Stomach (tissue), 9 donors: ENCODE data around the gene PRDM16. TPM values are rescaled to one million over a fixed set of nuclear protein-coding genes. Genes with fewer than 3 reads are reported as not detected.

Source experiments
- DNase-seq, 2 donors: peaks; one replicate each; pipeline versions ENCODE4 v3.0.0 to v3.0.0-alpha.2; 2013 to 2019
- H3K27ac ChIP-seq, 5 donors: fragments of 200-600 bp in 4 of 5; sonication (generic) in 4 of 5; one replicate each; pipeline ENCODE4 v1.5.1; 2013 to 2019; ENCODE audit warnings: mild to moderate bottlenecking in 1 of 5, moderate library complexity in 1 of 5
- H3K27me3 ChIP-seq, 3 donors: fragments of 200-600 bp; sonication (generic); one replicate each; pipeline ENCODE4 v1.5.1; 2017 to 2019; ENCODE audit warnings: mixed run types in 1 of 3
- H3K36me3 ChIP-seq, 4 donors: fragments of 200-600 bp; sonication (generic); 1 replicate in 3 of 4; 2 replicates in 1 of 4; pipeline ENCODE4 v1.5.1; 2016 to 2019
- H3K4me1 ChIP-seq, 4 donors: fragments of 200-600 bp; sonication (generic); one replicate each; pipeline ENCODE4 v1.5.1; 2016 to 2019
- H3K4me3 ChIP-seq, 4 donors: fragments of 200-600 bp; sonication (generic) in 3 of 4; one replicate each; pipeline ENCODE4 v1.5.1; 2016 to 2019; ENCODE audit warnings: mild to moderate bottlenecking in 1 of 4
- H3K9me3 ChIP-seq, 4 donors: fragments of 200-600 bp; sonication (generic); one replicate each; pipeline ENCODE4 v1.5.1; 2016 to 2019
- CTCF ChIP-seq, 7 experiments: fragments of 450-650 bp in 4 of 7; fragments of 200-600 bp in 3 of 7; sonication (generic) in 3 of 7; IDR thresholded peaks; one replicate each; pipeline ENCODE4 v1.5.1; 2016 to 2019; ENCODE audit warnings: antibody characterized with exemption in 7 of 7, control low read depth in 2 of 7, mild to moderate bottlenecking in 1 of 7
- EP300 ChIP-seq: sonication (generic); formaldehyde crosslinking; IDR thresholded peaks from one replicate; pipeline ENCODE4 v1.6.1; 2017; ENCODE audit warnings: antibody characterized with exemption
- POLR2A ChIP-seq, 4 donors: fragments of 450-650 bp; IDR thresholded peaks; one replicate each; pipeline ENCODE4 v1.6.1; 2016; ENCODE audit warnings: antibody characterized with exemption in 4 of 4, control low read depth in 2 of 4, mild to moderate bottlenecking in 1 of 4, moderate library complexity in 1 of 4
- POLR2AphosphoS5 ChIP-seq, 3 donors: sonication (generic); formaldehyde crosslinking; IDR thresholded peaks; one replicate each; pipeline ENCODE4 v1.6.1; 2016; ENCODE audit warnings: antibody characterized with exemption in 3 of 3
- WGBS, 5 donors: extraction: QIAGEN DNeasy Blood & Tissue Kit in 3 of 5; methylation state at CpG; one replicate each; pipeline versions ENCODE4 v1.1.5 to v1.1.7; 2013 to 2018; 5-methylcytosine and 5-hydroxymethylcytosine counted together
- intact Hi-C: fragments of 100-400 bp; cut with DNase I; formaldehyde crosslinking; loops from one replicate; pipeline ENCODE4 v1.15.1; 2023; ENCODE audit warnings: low total_unique reads
- polyA plus RNA-seq, 3 donors: library from polyadenylated mRNA; stranded (reverse); fragments of 200-250 nt; gene quantifications; one replicate each; pipeline ENCODE4 v1.2.3, GENCODE V29; 2013
- total RNA-seq, 5 donors: library from RNA; depleted of rRNA; stranded (reverse); fragments of >200 nt; gene quantifications; one replicate each; pipeline versions ENCODE4 v1.1.0 to v1.2.3, GENCODE V29; 2014 to 2016
- donor health status: healthy with polysubstance abuse.
- donor health status: Bipolar disorder and iron deficiency.
- donor health status: healthy.

The PRDM16 gene
- total and polyA plus RNA-seq, 8 donors, result 0.29 to 222 (median 15.8) TPM

- TF ChIP-seq POLR2A (IDR thresholded peaks at IDR 0.05) (no peak), CTCF (IDR thresholded peaks at IDR 0.05) (no peak), POLR2AphosphoS5 (IDR thresholded peaks at IDR 0.05) (no peak), EP300 (no peak)
- 56 to 73% (median 62%) methylated on average over 22 of the region's 22 CpGs for WGBS, 5 donors
- H3K4me3 ChIP-seq, result no peak overlapping the region
- peak in 1 of 2 donors; percentile 84 for DNase-seq
- H3K9me3 ChIP-seq, result no peaks in the 10 kb centered on the region
- no peaks in the 10 kb centered on the region for H3K36me3 ChIP-seq
- peaks cover 0 to 7% (median 0%) of the 10 kb centered on the region in 3 donors for H3K27me3 ChIP-seq
- intact Hi-C loops, result no loop called here
- H3K4me1 ChIP-seq, result peaks cover 26 to 52% (median 36%) of the 10 kb centered on the region in 4 donors
- peak overlapping the region in 4 of 5 donors; percentile 86 to 95 (median 92) for H3K27ac ChIP-seq
Observed at GRCh38 chr1:3314491-3315381, 245.7 kb downstream of the PRDM16 start.

DNA sequence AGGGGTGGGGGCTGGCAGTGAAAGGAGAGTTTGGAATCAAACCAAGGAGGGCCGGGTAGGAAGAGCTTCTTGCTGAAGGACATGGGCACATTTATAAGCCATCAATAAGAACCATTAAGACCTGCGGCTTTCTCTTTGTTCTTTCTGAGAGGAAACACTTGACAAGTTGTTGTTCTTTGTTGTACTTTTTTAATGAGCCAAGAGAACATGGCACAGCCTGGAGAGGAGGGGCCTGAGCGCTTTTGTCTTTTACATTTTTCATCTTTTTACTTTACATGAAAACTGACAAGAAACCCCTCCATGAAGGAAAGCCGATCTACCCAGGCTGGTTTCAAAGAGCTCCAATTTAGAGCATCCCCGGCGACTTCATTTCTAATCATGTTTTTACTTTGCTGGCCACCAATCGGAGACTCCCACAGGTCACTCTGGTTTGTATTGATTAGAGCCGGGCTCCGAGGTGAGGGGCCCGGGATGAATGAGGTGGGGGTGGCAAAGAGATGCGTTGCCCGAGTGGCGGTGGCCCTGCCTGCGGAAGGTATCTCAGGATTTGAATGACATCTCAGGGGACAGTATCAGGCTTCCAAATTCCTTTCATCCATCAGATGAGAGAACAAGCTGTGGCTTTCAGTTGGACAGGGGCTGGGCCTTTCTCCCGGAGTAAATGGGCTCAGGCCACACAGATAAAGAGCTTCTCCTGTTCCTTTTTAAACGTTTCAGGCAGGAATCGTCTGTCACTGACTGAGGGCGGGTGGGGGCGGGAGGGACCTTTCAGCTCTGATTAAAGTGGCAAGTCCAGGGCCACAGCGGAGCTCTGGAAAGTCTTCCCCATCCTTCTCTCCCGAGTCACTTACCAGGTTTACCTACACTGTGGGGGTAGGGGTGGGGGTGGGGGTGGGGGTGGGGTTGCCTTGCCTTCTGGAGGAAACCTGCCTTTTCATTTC is 246.7 kb downstream of the PRDM16 start:
- H3K27me3 ChIP-seq, result no peaks in the 10 kb centered on the region
- H3K4me3 ChIP-seq, result no peak overlapping the region
- no peak for DNase-seq
- TF ChIP-seq POLR2AphosphoS5 (IDR thresholded peaks at IDR 0.05) (no peak), POLR2A (IDR thresholded peaks at IDR 0.05) (no peak), CTCF (IDR thresholded peaks at IDR 0.05) (no peak), EP300 (no peak)
- peaks cover 32 to 61% (median 45%) of the 10 kb centered on the region in 4 donors for H3K4me1 ChIP-seq
- H3K27ac ChIP-seq, result peak overlapping the region in 3 of 5 donors; percentile 12 to 95 (median 33)
- 59 to 67% (median 65%) methylated on average over 15 to 21 of the region's 21 CpGs for WGBS, 5 donors
- no peaks in the 10 kb centered on the region for H3K36me3 ChIP-seq
- intact Hi-C loops, result no loop called here
- no peaks in the 10 kb centered on the region for H3K9me3 ChIP-seq

DNA sequence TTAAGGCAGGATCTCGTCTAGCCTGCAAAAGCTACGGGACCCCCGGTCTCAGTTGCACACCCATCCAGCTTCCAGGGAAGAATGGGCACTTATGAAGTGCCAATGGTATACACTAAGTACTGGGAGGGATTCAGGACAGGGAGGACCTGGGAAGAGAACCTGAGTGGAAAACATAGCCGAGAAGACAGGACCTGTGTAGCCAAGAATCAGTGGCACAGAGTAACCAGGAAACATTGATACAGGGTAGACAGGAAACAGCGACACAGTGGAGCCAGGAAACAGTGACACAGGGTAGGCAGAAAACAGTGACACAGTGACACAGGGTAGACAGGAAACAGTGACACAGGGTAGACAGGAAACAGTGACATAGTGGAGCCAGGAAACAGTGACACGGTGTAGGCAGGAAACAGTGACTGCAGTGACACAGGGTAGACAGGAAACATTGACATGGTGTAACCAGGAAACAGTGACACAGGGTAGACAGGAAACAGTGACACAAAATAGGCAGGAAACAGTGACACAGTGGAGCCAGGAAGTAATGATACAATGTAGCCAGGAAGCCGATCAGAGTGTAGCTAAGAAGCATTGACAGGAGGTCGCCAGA is 247.4 kb downstream of the PRDM16 start:
- Histone ChIP-seq H3K4me3 (no peak overlapping the region), H3K36me3 (no peaks in the 10 kb centered on the region), H3K9me3 (no peaks in the 10 kb centered on the region), H3K27ac (peak overlapping the region in 3 of 5 donors; percentile 12 to 27 (median 27)), H3K27me3 (no peaks in the 10 kb centered on the region), H3K4me1 (peaks cover 35 to 66% (median 49%) of the 10 kb centered on the region in 4 donors)
- 68 to 78% (median 74%) methylated on average over 8 of the region's 8 CpGs for WGBS, 5 donors
- intact Hi-C loops, result no loop called here
- peak in 1 of 2 donors; percentile 70 for DNase-seq
- peak in 1 of 3 donors; percentile 21 for TF ChIP-seq POLR2AphosphoS5 (IDR thresholded peaks at IDR 0.05)
- no peak for TF ChIP-seq CTCF (IDR thresholded peaks at IDR 0.05)

DNA sequence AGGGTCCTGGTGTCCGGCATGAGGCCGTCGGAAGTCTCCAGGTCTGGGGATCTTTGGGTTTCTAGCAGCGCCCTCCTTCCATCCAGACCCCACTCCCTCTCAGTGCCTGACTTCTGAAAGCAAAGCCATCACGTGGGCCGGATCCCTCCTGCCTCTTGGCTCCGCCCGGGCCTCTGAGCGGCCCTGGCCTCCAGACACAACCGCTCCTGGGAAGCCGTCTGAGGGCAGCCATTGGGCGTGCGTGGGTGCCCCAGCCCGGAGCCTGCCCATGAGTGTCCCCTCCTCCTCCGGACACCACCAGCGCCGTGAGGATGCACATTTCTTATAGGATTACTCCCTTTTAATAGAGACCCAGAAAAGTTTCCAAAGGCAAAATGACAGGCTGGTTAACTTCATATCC is 248.5 kb downstream of the PRDM16 start:
- no peaks in the 10 kb centered on the region for H3K9me3 ChIP-seq
- H3K4me3 ChIP-seq, result no peak overlapping the region
- DNase-seq, result no peak
- intact Hi-C loops, result no loop called here
- H3K36me3 ChIP-seq, result no peaks in the 10 kb centered on the region
- WGBS, 5 donors, result 90 to 96% (median 92%) methylated on average over 11 to 17 of the region's 17 CpGs
- H3K27ac ChIP-seq, result no peak overlapping the region
- no peak for TF ChIP-seq POLR2A (IDR thresholded peaks at IDR 0.05)
- no peak for TF ChIP-seq CTCF (IDR thresholded peaks at IDR 0.05)
- TF ChIP-seq POLR2AphosphoS5 (IDR thresholded peaks at IDR 0.05), result no peak
- no peak for TF ChIP-seq EP300
- peaks cover 33 to 62% (median 50%) of the 10 kb centered on the region in 4 donors for H3K4me1 ChIP-seq
- no peaks in the 10 kb centered on the region for H3K27me3 ChIP-seq
